Breast epithelium (tissue), 4 donors: ENCODE measurements around the gene NR1H2. TPM values are rescaled to one million over a fixed set of nuclear protein-coding genes. Genes with fewer than 3 reads are reported as not detected.
"Not testable (repeated sequence)": the region's sequence is repeated elsewhere in the genome, so short reads cannot be mapped to it uniquely, and the experiment has no call there.

Experiments used
- DNase-seq, 2 donors: peaks; one replicate each; pipeline ENCODE4 v3.0.0-alpha.2; 2019; ENCODE audit warnings: low spot score in 2 of 2
- H3K27ac ChIP-seq, 2 donors: fragments of 200-600 bp; sonication (generic) in 1 of 2; one replicate each; pipeline ENCODE4 v1.5.1; 2016 to 2019; ENCODE audit warnings: mild to moderate bottlenecking in 1 of 2
- H3K27me3 ChIP-seq, 2 donors: fragments of 200-600 bp; sonication (generic) in 1 of 2; one replicate each; pipeline versions ENCODE4 v1.5.1 to v1.6.0; 2017 to 2019; ENCODE audit warnings: control low read depth in 1 of 2, mild to moderate bottlenecking in 1 of 2
- H3K36me3 ChIP-seq: fragments of 200-600 bp; one replicate; pipeline ENCODE4 v1.5.1; 2019
- H3K4me1 ChIP-seq, 2 donors: fragments of 200-600 bp; sonication (generic); one replicate each; pipeline ENCODE4 v1.5.1; 2016 to 2019; ENCODE audit warnings: control low read depth in 1 of 2
- H3K4me3 ChIP-seq, 3 donors: fragments of 200-600 bp; sonication (generic); 1 replicate in 2 of 3; 2 replicates in 1 of 3; pipeline ENCODE4 v1.5.1; 2016 to 2019; ENCODE audit warnings: mild to moderate bottlenecking in 3 of 3, moderate library complexity in 2 of 3
- H3K9me3 ChIP-seq, 2 donors: fragments of 200-600 bp; sonication (generic) in 1 of 2; one replicate each; pipeline ENCODE4 v1.5.1; 2016 to 2019; ENCODE audit warnings: control low read depth in 1 of 2
- POLR2A ChIP-seq: fragments of 450-650 bp; IDR thresholded peaks from one replicate; pipeline ENCODE4 v1.6.1; 2016; ENCODE audit warnings: antibody characterized with exemption, mild to moderate bottlenecking, moderate library complexity
- POLR2AphosphoS5 ChIP-seq, 3 donors: sonication (generic); formaldehyde crosslinking; IDR thresholded peaks; one replicate each; pipeline ENCODE4 v1.6.1; 2017; ENCODE audit warnings: antibody characterized with exemption in 3 of 3
- intact Hi-C: fragments of 100-400 bp; cut with DNase I; formaldehyde crosslinking; loops from one replicate; pipeline ENCODE4 v1.15.1; 2023; ENCODE audit warnings: low total_unique reads
- total RNA-seq, 3 donors: library from RNA; depleted of rRNA; stranded (reverse); fragments of >200 nt; gene quantifications; one replicate each; pipeline ENCODE4 v1.1.0, GENCODE V29; 2016
- TF ChIP-seq, protein P1 (sequence below), 3 donors: fragments of 450-650 bp; IDR thresholded peaks; one replicate each; pipeline ENCODE4 v1.5.1; 2016 to 2017; ENCODE audit warnings: antibody characterized with exemption in 3 of 3, mild to moderate bottlenecking in 3 of 3, moderate library complexity in 3 of 3

Gene NR1H2
- total RNA-seq, 3 donors from 2014 or later, result 71.0 to 105 (median 87.5) TPM

DNA sequence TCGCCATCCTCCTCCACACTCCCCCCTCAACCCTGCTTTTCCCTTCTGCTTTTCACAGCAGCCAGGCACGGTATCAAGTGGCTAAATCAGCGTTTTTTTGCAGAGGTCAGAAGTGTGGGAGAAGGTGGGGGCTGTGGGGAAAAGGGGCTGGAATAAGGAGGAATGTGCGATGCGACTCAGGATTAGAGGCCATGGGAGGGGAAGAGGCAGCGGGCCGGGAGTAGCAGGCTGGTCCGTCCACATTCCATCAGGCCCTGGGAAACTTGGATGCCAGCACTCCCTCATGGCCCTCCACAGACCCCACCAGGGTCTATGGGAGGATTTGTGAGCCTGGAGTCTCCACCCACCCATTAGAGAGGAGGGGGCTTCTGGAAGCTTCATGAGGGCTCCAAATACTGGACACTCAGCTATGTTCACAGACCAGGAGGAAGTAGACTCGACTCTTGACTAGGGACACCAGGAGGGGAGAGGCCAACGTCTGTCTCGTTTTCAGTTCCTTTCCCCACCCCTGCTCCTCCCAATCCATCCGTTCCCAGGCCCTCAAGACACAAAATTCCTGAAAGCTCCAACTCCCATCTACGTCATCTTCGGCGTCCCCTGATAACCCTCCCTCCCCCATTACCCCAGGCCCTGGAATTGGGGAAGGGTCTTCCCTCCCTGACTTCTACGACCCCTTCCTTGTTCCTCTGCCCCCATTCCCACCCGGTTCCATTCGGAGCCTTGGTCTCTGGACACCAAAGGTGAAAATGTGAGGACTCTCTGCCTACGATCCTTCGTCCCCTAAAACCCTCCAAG lies 43.8 kb upstream of the NR1H2 start:
- TF ChIP-seq POLR2A (no peak), POLR2AphosphoS5 (IDR thresholded peaks at IDR 0.05) (no peak)
- Histone ChIP-seq H3K27me3 (peaks cover 3 to 21% of the 10 kb centered on the region in 2 donors), H3K9me3 (no peaks in the 10 kb centered on the region), H3K27ac (peak overlapping the region; percentile 88 to 91), H3K4me3 (peak overlapping the region; percentile 27 to 76 (median 62)), H3K4me1 (peaks cover 0 to 5% of the 10 kb centered on the region in 2 donors), H3K36me3 (no peaks in the 10 kb centered on the region)
- intact Hi-C loops, result no loop called here
- peak in 1 of 2 donors; percentile 59 for DNase-seq

DNA sequence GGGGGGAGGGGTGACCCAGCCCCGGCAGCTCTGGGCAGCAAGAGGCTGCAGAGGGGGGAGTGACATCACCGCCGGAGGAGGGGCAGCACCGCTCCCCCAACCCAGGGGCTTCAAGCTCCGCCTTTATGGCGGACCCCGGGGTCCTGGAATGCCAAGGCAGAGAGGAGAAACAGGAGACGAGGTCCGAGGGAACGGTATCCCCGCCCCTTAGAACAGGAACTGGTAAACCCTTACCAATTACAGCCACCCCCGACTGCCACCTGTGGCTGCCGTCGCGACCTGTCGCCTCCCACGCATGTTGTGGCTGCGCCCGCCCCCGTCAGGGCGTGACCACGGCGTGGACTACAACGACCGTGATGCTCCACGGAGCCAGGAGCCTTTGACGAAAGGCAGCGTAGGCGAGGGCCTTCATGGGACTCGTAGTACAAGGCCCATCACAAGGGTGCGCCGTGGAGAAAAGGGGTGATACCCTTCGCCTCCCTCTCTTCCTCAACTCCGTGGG lies 43.0 kb upstream of the NR1H2 start:
- TF ChIP-seq POLR2A (peak; percentile 51), POLR2AphosphoS5 (IDR thresholded peaks at IDR 0.05) (peak in 1 of 3 donors; percentile 8)
- TF ChIP-seq, protein P1, sequence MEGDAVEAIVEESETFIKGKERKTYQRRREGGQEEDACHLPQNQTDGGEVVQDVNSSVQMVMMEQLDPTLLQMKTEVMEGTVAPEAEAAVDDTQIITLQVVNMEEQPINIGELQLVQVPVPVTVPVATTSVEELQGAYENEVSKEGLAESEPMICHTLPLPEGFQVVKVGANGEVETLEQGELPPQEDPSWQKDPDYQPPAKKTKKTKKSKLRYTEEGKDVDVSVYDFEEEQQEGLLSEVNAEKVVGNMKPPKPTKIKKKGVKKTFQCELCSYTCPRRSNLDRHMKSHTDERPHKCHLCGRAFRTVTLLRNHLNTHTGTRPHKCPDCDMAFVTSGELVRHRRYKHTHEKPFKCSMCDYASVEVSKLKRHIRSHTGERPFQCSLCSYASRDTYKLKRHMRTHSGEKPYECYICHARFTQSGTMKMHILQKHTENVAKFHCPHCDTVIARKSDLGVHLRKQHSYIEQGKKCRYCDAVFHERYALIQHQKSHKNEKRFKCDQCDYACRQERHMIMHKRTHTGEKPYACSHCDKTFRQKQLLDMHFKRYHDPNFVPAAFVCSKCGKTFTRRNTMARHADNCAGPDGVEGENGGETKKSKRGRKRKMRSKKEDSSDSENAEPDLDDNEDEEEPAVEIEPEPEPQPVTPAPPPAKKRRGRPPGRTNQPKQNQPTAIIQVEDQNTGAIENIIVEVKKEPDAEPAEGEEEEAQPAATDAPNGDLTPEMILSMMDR (IDR thresholded peaks at IDR 0.05), result no peak
- Histone ChIP-seq H3K27me3 (peaks cover 3 to 15% of the 10 kb centered on the region in 2 donors), H3K36me3 (no peaks in the 10 kb centered on the region), H3K4me3 (peak overlapping the region; percentile 27 to 76 (median 62)), H3K9me3 (no peaks in the 10 kb centered on the region), H3K27ac (peak overlapping the region; percentile 88 to 91), H3K4me1 (peaks cover 0 to 5% of the 10 kb centered on the region in 2 donors)
- DNase-seq, result peak; percentile 94 to 98
- intact Hi-C loops, result no loop called here

DNA sequence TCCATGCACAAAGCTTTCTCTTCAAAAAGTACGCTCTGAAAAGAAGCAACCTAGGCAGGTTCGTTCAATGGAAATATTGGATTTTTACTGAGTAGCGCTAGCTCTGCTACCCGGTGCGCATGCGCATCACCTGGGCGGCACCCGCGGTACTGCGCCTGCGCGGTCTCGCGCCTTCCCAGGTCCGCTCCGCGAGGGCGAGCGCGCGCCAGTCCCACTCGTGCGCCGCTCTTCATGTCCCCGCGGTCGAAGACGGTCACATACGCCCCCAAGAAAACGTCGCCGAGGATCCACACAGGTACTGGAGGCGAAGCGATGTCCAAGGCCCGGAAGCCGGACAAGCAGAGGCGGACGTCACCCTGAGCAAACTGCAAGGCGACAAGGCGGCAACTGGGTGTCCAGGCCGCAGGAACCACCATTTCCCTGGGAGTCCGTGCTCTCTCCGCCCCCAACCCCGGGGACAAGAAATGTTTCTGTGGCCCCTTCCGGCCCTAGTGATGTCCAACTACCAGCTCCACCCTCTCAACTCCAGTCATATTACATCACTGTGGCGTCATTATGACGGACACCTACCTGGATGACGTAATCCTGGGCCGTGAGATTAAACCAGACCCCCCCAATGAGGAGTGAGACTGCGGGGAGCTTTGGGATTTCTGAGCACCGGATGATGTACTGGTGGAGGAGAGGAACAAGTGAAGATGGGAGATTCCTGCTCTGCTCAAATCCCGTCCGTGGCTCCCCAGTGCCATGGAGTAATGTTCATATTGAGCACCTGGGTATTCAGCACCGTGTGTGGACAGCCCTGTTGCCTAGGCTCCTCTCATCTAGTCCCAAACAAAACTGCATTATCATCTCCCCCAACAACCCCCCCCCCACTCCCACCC lies 42.3 kb upstream of the NR1H2 start:
- Histone ChIP-seq H3K27ac (peak overlapping the region; percentile 88 to 91), H3K9me3 (no peaks in the 10 kb centered on the region), H3K4me1 (peaks cover 0 to 5% of the 10 kb centered on the region in 2 donors), H3K36me3 (no peaks in the 10 kb centered on the region), H3K27me3 (peaks cover 3 to 15% of the 10 kb centered on the region in 2 donors), H3K4me3 (peak overlapping the region; percentile 27 to 76 (median 62))
- peak; percentile 35 to 74 for DNase-seq
- TF ChIP-seq POLR2A (peak; percentile 81), POLR2AphosphoS5 (IDR thresholded peaks at IDR 0.05) (peak; percentile 41 to 95 (median 73))
- TF ChIP-seq, protein P1 (IDR thresholded peaks at IDR 0.05), result no peak
- intact Hi-C loops, result no loop called here

DNA sequence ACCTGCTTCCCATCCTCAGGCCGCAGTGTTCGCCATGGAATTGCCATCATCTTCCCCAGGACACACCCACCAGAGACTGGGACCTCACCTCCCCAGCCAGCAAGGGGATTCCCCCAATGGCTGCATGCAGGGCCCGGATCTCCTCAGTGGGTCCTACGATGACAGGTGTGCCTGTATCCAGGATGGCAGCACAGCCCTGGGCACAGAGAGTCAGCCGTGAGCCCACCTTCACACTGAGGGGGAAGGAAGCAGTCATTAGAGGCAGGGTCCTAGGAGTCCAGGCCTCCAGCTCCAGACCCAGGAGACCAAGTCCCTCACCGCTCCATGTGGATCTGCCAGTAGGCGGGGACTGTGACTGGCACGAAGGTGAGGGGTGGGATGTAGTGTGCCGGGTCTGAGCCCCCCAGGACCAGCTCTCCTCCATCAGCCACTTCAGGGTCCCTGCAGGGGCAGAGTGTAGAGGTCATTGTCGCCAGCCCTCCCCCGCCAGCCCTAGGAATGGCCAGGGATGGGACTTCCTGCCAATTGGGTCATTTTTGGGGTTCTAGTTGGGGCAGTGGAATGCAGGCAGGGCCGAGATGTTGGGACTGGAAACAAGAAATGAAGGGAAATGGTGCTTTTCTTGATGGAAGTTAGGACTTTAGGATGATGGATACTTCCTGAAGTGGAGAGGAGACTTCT lies 41.4 kb upstream of the NR1H2 start:
- intact Hi-C loops, result no loop called here
- peaks cover 0 to 5% of the 10 kb centered on the region in 2 donors for H3K4me1 ChIP-seq
- H3K36me3 ChIP-seq, result no peaks in the 10 kb centered on the region
- H3K4me3 ChIP-seq, result no peak overlapping the region
- DNase-seq, result no peak
- H3K27me3 ChIP-seq, result peaks cover 3 to 15% of the 10 kb centered on the region in 2 donors
- H3K9me3 ChIP-seq, result no peaks in the 10 kb centered on the region
- no peak for TF ChIP-seq POLR2AphosphoS5 (IDR thresholded peaks at IDR 0.05)
- TF ChIP-seq POLR2A, result no peak
- TF ChIP-seq, protein P1 (IDR thresholded peaks at IDR 0.05), result no peak
- H3K27ac ChIP-seq, result no peak overlapping the region

DNA sequence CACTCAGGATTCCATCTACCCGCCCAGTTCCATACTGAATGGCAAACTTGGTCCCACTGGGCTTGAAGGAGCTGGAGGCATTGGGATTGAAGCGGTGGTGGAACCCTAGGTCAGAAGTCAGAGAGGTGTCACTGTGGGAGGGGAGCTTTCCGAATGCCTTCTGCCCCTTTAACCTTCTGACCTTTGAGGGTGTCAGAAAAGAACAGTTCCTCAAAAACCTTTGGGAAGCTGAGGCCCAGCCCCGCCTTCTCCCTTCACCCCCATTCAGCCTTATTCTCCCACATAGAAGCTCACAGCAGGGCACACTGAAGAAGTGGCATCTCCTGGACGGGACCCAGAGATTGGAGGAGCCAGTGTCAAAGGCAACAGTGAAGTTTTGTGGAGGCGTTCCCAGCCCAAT lies 39.2 kb upstream of the NR1H2 start:
- H3K36me3 ChIP-seq, DNase-seq, intact Hi-C loops, H3K4me1 ChIP-seq, H3K4me3 ChIP-seq, H3K9me3 ChIP-seq, H3K27me3 ChIP-seq, H3K27ac ChIP-seq: not testable (repeated sequence)
